GM23338 (cell line): ENCODE data around the gene CARMIL1. TPM values are rescaled to one million over a fixed set of nuclear protein-coding genes. Genes with fewer than 3 reads are reported as not detected.

Experiments
- ATAC-seq: fragments of 200-7000 bp; cut with Tn5 transposase; 3 replicates; pipeline ENCODE4 v1.9.1; 2020
- DNase-seq: peaks from one replicate; pipeline ENCODE4 v3.0.0-alpha.2; 2015; ENCODE audit warnings: low spot score
- H2AFZ ChIP-seq: fragments of 200-600 bp; sonication (generic); 2 replicates; pipeline ENCODE4 v1.8.0; 2016; ENCODE audit warnings: antibody characterized with exemption, mild to moderate bottlenecking, moderate library complexity
- H3F3A ChIP-seq: fragments of 200-600 bp; sonication (generic); replicated peaks from 2 replicates; pipeline ENCODE4 v1.8.0; 2017; ENCODE audit warnings: antibody characterized with exemption, mixed run types, low read depth
- H3K27ac ChIP-seq: fragments of 200-600 bp; sonication (generic); 2 replicates; pipeline ENCODE4 v1.6.1; 2016; ENCODE audit warnings: low read depth
- H3K27me3 ChIP-seq: fragments of 200-600 bp; sonication (generic); 2 replicates; pipeline ENCODE4 v1.8.0; 2016; ENCODE audit warnings: mild to moderate bottlenecking, mixed run types, moderate library complexity; ENCODE audit not compliant: insufficient read depth
- H3K36me3 ChIP-seq: fragments of 200-600 bp; sonication (generic); 2 replicates; pipeline ENCODE4 v1.8.0; 2016; ENCODE audit warnings: mild to moderate bottlenecking; ENCODE audit not compliant: insufficient read depth
- H3K4me1 ChIP-seq: fragments of 200-600 bp; sonication (generic); 2 replicates; pipeline ENCODE4 v1.8.0; 2016; ENCODE audit warnings: mild to moderate bottlenecking, moderate library complexity; ENCODE audit not compliant: insufficient read depth
- H3K4me2 ChIP-seq: fragments of 200-600 bp; sonication (generic); 2 replicates; pipeline ENCODE4 v1.7.1; 2017; ENCODE audit warnings: mixed run types
- H3K4me3 ChIP-seq: fragments of 200-600 bp; sonication (generic); 2 replicates; pipeline ENCODE4 v1.6.1; 2016; ENCODE audit warnings: mixed run types
- H3K79me2 ChIP-seq: fragments of 200-600 bp; sonication (generic); replicated peaks from 2 replicates; pipeline ENCODE4 v1.8.0; 2017; ENCODE audit warnings: mild to moderate bottlenecking; ENCODE audit not compliant: insufficient read depth
- H3K9me2 ChIP-seq: fragments of 200-600 bp; sonication (generic); 2 replicates; pipeline ENCODE4 v1.8.0; 2017; ENCODE audit not compliant: insufficient read depth
- H4K20me1 ChIP-seq: fragments of 200-600 bp; sonication (generic); replicated peaks from 2 replicates; pipeline ENCODE4 v1.8.0; 2017; ENCODE audit warnings: mild to moderate bottlenecking; ENCODE audit not compliant: insufficient read depth
- H3K27ac Mint-ChIP-seq: 2 replicates; pipeline ENCODE4 v1.8.0; 2020; ENCODE audit warnings: inconsistent platforms, mild to moderate bottlenecking, moderate library complexity, mixed read lengths
- H3K27me3 Mint-ChIP-seq: 3 replicates; pipeline ENCODE4 v1.8.0; 2022; ENCODE audit warnings: low read depth, mild to moderate bottlenecking, moderate library complexity, mixed read lengths, inconsistent platforms; ENCODE audit not compliant: insufficient read depth, poor library complexity
- H3K36me3 Mint-ChIP-seq: 3 replicates; pipeline ENCODE4 v1.8.0; 2021; ENCODE audit warnings: low read depth, mild to moderate bottlenecking, inconsistent platforms, moderate library complexity, mixed read lengths
- H3K4me1 Mint-ChIP-seq: 3 replicates; pipeline ENCODE4 v1.8.0; 2020; ENCODE audit warnings: mild to moderate bottlenecking, inconsistent platforms, mixed read lengths
- H3K4me3 Mint-ChIP-seq: 3 replicates; pipeline ENCODE4 v1.8.0; 2021; ENCODE audit warnings: moderate library complexity, mild to moderate bottlenecking, inconsistent platforms, mixed read lengths
- H3K9me3 Mint-ChIP-seq: 3 replicates; pipeline ENCODE4 v1.8.0; 2020; ENCODE audit warnings: moderate library complexity, mild to moderate bottlenecking, inconsistent platforms, mixed read lengths
- CTCF ChIP-seq, 2 experiments: fragments of 200-600 bp in 1 of 2; sonication (generic) in 1 of 2; conservative IDR thresholded peaks; 2 replicates each; pipeline versions ENCODE4 v1.5.1 to v1.6.1; 2016 to 2017; ENCODE audit warnings: antibody characterized with exemption in 2 of 2, low read depth in 2 of 2, mild to moderate bottlenecking in 2 of 2, moderate library complexity in 1 of 2
- EZH2 ChIP-seq: fragments of 200-600 bp; sonication (generic); IDR thresholded peaks from one replicate; pipeline ENCODE4 v1.8.0; 2017; ENCODE audit warnings: antibody characterized with exemption, mild to moderate bottlenecking, low read depth; ENCODE audit not compliant: unreplicated experiment
- EZH2phosphoT487 ChIP-seq: fragments of 200-600 bp; sonication (generic); IDR thresholded peaks from one replicate; pipeline ENCODE4 v1.8.1; 2018; ENCODE audit warnings: antibody characterized with exemption; ENCODE audit not compliant: unreplicated experiment
- NANOG ChIP-seq: IDR thresholded peaks from 2 replicates; pipeline ENCODE4 v1.6.1; 2016; ENCODE audit warnings: antibody characterized with exemption, borderline replicate concordance
- POLR2AphosphoS5 ChIP-seq: IDR thresholded peaks from 2 replicates; pipeline ENCODE4 v1.6.1; 2016; ENCODE audit warnings: antibody characterized with exemption, low read depth
- STAT1 ChIP-seq: IDR thresholded peaks from one replicate; pipeline ENCODE4 v1.6.1; 2016; ENCODE audit warnings: antibody characterized with exemption; ENCODE audit not compliant: unreplicated experiment
- ZNF331 ChIP-seq: fragments of 250-450 bp; sonication (Bioruptor Pico); IDR thresholded peaks from 2 replicates; pipeline ENCODE4 v1.5.0; 2020; ENCODE audit warnings: low read depth, mild to moderate bottlenecking, moderate library complexity
- polyA plus RNA-seq: library from polyadenylated mRNA; unstranded; fragments of >200 nt; fragmentation: Nextera tagmentation; extraction: Ambion mirVana; gene quantifications from 2 replicates; pipeline ENCODE4 v1.2.1, GENCODE V29; 2016
- total RNA-seq: library from RNA; depleted of rRNA; stranded (reverse); fragments of >200 nt; shearing (Covaris generic); gene quantifications from 2 replicates; pipeline ENCODE4 v1.2.3, GENCODE V29; 2014

The CARMIL1 gene
- total and polyA plus RNA-seq, 2 experiments from 2014 or later = 43.2 to 66.9 TPM

DNA sequence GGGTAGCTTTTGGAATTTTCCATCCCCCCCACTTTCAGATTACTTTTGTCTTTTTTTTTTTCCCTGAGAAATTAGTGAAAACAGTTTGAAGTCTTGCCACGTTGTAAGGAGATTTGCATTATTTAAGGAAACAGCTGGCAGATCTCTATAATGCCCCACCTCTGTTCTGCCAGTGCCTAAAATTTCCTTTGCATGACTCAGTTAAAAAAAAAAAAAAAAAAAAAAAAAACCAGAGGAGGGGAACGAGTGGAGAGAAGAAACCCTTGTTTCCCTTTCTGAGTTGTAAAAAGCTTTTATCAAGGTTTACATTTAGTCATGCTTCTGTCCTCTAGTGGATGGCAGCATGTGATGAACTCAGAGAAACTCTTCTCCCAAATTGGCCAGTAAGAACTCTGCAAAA lies 33.5 kb downstream of the CARMIL1 start:
- H3K9me2 ChIP-seq = no peaks in the 10 kb centered on the region
- DNase-seq = no peak
- H3K27ac Mint-ChIP-seq = peak overlapping the region; percentile 29; the same call in 1 of the 2 replicates
- no peaks in the 10 kb centered on the region for H3K9me3 Mint-ChIP-seq
- peak overlapping the region; percentile 62 for H3K27ac ChIP-seq
- no peaks in the 10 kb centered on the region for H3K27me3 Mint-ChIP-seq
- H3K36me3 Mint-ChIP-seq = no peaks in the 10 kb centered on the region
- no peaks in the 10 kb centered on the region for H3F3A ChIP-seq
- H3K36me3 ChIP-seq = no peaks in the 10 kb centered on the region
- H3K4me1 Mint-ChIP-seq = peaks cover 61% of the 10 kb centered on the region
- peaks cover 55% of the 10 kb centered on the region for H3K4me1 ChIP-seq
- H3K79me2 ChIP-seq = peaks cover 92% of the 10 kb centered on the region
- H3K4me3 Mint-ChIP-seq = no peak overlapping the region
- H3K4me3 ChIP-seq = no peak overlapping the region
- H2AFZ ChIP-seq = no peak overlapping the region
- H3K4me2 ChIP-seq = peak overlapping the region; percentile 11
- H4K20me1 ChIP-seq = peaks cover 24% of the 10 kb centered on the region
- no peak; the same call in 2 of the 3 replicates for ATAC-seq
- no peak for TF ChIP-seq STAT1
- no peak for TF ChIP-seq ZNF331 (CRISPR knock-in tag)
- 0 out of 4 replicates have a peak, but pooled peaks of 1 of the 2 experiments have one; percentile 18 for TF ChIP-seq CTCF (conservative IDR thresholded peaks at IDR 0.05; ENCODE audit: low read depth in 2 of 2)
- no peaks in the 10 kb centered on the region for H3K27me3 ChIP-seq

DNA sequence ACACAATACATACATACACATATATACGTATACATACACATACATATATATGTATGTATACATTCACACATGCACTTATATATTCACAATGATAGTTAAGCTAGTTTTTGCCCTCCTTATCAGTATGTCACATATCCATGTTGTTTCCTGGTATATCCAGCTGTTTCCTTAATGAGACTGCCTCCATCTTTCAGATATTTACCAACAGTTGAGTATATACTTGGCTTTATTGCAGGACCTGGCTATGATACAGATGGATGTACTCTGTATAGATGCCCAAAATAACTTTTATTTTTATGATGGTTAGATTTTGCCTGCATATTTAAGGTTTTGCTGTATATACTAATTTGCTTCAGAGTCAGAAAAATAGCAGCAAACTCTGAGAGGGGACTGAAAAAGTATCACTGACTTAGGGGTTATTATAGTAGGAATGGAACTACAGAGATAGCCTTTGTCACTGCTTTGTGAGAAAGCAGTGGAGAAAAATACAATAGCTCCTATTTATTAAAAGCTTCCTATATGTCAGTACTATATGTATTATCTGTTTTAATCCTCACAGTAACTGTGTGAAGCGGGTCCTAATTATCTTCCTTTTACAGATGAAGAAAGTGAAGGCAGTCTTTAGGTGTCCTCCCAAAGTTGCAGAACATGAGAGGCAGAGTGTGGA lies 35.5 kb downstream of the CARMIL1 start:
- no peaks in the 10 kb centered on the region for H3K9me2 ChIP-seq
- H4K20me1 ChIP-seq = peaks cover 19% of the 10 kb centered on the region; the same call in 1 of the 2 replicates
- no peaks in the 10 kb centered on the region for H3F3A ChIP-seq
- H2AFZ ChIP-seq = no peak overlapping the region
- H3K4me1 ChIP-seq = peaks cover 71% of the 10 kb centered on the region
- ATAC-seq (no peak), DNase-seq (no peak)
- H3K36me3 ChIP-seq = no peaks in the 10 kb centered on the region
- H3K4me2 ChIP-seq = 0 out of 2 replicates have a peak overlapping the region, but pooled peaks have one; percentile 5
- Mint-ChIP-seq H3K9me3 (no peaks in the 10 kb centered on the region), H3K4me3 (no peak overlapping the region), H3K27ac (no peak overlapping the region), H3K36me3 (no peaks in the 10 kb centered on the region), H3K27me3 (no peaks in the 10 kb centered on the region), H3K4me1 (peaks cover 77% of the 10 kb centered on the region)
- no peaks in the 10 kb centered on the region for H3K27me3 ChIP-seq
- H3K4me3 ChIP-seq = no peak overlapping the region
- H3K27ac ChIP-seq = no peak overlapping the region
- TF ChIP-seq POLR2AphosphoS5 = no peak
- TF ChIP-seq CTCF (conservative IDR thresholded peaks at IDR 0.05; ENCODE audit: low read depth in 2 of 2) = no peak
- no peak for TF ChIP-seq NANOG
- no peak for TF ChIP-seq EZH2
- no peak for TF ChIP-seq EZH2phosphoT487
- no peak for TF ChIP-seq ZNF331 (CRISPR knock-in tag)
- H3K79me2 ChIP-seq = peaks cover 92% of the 10 kb centered on the region
